ENCODE measurements around the gene SMYD3.

Gene SMYD3

DNA sequence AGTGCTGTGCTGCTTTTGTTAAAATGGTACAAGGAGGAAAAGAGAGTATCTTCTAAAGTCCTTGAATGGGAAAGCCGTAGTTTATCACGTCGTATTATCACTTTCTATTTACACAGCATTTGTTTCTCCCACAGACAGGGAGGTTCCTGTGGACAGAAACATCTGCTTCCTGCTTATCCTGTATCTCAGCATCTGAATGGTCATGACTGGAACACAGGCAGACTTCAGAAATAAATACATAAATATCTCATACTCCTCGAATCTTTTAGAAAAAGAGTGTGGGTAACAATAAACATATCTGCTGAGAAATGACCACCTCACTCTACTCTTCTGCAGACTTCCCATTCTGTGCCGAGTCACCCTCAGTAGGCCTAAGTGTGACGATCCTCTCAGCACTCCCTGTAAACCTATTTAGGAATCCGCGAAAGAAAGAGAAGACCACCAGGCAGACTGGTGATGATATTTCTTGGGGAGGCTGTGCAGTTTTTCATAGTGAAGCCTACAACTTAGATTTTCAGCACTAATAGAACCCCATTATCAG is 393.5 kb downstream of the SMYD3 start:
- DNase-seq (ENCODE audit: low spot score) = no peak
- Histone ChIP-seq H3K27ac (no peak overlapping the region), H3K4me3 (no peak overlapping the region)
- TF ChIP-seq, protein P1, sequence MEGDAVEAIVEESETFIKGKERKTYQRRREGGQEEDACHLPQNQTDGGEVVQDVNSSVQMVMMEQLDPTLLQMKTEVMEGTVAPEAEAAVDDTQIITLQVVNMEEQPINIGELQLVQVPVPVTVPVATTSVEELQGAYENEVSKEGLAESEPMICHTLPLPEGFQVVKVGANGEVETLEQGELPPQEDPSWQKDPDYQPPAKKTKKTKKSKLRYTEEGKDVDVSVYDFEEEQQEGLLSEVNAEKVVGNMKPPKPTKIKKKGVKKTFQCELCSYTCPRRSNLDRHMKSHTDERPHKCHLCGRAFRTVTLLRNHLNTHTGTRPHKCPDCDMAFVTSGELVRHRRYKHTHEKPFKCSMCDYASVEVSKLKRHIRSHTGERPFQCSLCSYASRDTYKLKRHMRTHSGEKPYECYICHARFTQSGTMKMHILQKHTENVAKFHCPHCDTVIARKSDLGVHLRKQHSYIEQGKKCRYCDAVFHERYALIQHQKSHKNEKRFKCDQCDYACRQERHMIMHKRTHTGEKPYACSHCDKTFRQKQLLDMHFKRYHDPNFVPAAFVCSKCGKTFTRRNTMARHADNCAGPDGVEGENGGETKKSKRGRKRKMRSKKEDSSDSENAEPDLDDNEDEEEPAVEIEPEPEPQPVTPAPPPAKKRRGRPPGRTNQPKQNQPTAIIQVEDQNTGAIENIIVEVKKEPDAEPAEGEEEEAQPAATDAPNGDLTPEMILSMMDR (IDR thresholded peaks at IDR 0.05) = no peak

DNA sequence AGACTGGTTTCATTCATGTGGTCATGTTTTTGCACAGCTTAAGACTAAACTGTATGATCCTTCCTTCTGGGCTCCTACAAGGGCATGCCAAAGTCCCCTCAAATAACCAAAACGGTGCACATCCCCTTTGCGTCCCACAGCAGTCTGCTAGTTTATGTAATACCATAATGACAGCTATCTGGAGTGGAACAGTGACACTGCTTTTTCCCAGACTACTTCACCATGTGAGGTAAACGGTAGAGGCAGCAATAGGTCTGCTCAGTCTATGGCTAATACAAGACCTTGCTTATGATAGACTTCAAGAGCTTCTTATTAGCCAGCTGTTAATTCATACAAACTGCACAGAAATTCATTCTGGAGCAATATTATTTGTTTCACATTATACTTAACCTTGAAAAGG is 395.5 kb downstream of the SMYD3 start:
- TF ChIP-seq, protein P1 (IDR thresholded peaks at IDR 0.05) = no peak
- no peak overlapping the region for H3K27ac ChIP-seq
- no peak overlapping the region for H3K4me3 ChIP-seq
- DNase-seq (ENCODE audit: low spot score) = no peak

DNA sequence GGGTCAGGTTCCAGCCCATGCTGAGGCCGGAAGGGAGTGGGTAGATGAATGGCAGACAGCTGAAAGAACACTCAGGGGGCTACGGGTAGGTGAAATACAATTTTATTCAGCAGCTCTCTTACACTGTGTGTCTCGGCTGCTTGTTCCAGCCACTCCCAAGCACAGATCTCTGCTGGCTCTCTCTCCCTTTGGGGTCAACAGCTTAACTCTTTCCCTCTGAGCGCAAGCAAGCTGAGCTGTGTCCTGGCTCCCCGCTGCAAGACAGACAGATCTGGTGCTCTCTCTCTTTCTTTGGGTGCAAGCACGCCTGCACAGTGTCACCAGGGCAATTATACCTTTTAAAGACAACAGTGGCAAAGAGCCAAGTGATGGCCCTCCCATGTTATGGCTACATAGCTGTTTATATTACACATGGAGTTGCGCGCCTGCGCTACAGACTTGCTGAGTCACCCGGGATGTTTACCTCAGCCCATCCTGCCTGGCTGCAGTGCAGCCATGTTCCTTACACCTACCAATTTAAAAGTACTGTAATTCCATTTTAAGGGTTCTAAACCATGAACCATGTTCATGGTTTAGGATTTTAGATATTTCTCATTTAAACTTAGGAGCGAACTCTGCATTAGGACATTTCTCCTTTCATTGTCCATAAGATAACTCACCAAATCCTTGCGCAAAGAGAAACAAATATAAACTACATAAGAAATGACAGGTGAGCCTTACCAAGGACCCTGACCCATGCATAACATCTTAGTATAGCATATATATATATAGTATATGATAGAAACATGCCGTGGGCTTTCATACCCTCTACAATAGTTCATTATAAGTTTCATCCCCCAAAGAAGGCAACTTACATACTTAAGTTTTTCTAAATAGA is 396.5 kb downstream of the SMYD3 start:
- no peak for DNase-seq (ENCODE audit: low spot score)
- Histone ChIP-seq H3K27ac (no peak overlapping the region), H3K4me3 (no peak overlapping the region)
- TF ChIP-seq, protein P1 (IDR thresholded peaks at IDR 0.05) = no peak

DNA sequence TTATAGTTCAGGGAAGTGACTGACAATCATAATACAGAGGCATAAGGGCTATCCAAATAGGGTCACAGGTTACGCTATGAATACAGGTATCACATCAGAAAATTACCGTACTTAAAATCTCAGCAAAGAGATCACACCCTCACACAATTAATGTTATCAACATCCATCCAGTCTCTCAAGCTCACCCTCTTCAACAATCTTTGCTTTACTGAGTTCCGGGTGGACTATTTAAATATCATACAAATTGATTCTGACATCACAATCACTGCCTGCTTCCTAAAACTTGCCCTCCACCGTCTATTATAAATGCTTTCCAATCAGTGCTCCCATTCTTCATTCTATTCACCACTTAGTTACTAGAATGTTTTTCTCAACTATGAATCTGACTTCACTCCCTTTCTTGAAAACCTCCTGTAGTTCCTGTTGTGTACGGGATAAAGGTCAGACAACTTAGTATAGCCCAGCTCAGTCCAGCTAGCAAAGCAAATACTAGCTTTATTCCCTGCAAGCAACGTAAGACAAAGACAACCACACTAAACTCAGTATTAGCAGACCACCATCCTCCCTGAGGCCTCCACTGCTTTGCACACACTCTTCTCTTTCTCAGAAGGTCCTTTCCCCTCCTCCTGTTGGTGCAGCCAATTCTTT is 398.7 kb downstream of the SMYD3 start:
- Histone ChIP-seq H3K4me3 (no peak overlapping the region), H3K27ac (no peak overlapping the region)
- TF ChIP-seq, protein P1 (IDR thresholded peaks at IDR 0.05) = no peak
- no peak for DNase-seq (ENCODE audit: low spot score)

DNA sequence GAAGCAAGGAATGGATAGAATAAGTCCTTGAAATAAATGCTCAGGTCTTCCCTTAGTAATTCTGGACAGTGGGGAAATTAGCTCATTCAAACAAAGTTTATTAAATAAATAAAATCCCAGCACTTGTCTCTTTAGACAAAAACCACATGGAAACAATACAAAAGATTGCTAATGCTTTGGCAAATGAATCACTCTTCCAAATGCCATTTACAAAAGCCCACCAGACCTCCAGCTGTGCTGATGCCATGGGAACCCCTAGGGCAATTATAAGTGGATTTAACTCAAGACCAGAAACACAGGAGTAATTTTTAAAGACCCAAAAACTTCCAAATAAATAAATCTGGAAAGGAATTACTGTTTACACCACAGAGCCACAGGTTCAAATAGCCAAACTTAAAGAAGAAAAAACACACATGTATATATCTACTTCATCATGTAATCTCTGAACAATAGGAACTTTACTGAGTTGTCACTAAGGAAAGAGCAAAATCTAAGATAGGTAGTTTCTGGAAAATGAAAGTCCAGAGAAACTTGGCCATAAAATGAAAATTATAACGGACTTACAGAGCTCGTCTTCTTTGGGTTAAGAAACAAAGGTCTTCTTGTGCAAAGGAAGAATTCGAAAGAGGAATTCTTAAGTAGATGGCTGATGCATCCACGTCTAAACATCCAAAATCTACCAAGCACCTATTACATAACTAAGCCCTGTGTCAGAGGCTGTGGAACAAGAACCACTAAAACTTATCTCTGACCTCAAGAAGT is 399.4 kb downstream of the SMYD3 start:
- no peak for DNase-seq (ENCODE audit: low spot score)
- Histone ChIP-seq H3K4me3 (no peak overlapping the region), H3K27ac (no peak overlapping the region)
- TF ChIP-seq, protein P1 (IDR thresholded peaks at IDR 0.05) = no peak

DNA sequence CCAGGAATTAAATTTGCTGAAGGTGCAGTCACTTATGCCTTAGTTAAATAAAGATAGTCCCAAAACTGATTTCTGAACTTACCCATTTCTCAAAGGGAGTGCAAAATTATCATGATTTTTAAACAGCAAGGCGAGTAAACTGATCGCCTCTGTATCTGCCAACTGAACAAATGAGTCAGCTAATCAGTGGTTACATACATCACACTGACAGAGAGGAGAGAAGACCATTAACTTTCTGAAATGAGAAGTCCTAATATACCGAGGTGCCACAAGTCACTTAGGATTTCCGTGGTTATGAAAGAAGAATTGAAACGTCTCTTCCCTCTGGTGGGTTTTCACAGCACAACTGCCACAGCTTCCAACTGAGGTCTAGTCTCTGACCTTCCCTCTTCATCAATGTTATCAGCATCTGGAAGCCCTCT is 400.7 kb downstream of the SMYD3 start:
- TF ChIP-seq, protein P1 (IDR thresholded peaks at IDR 0.05) = no peak
- no peak overlapping the region for H3K27ac ChIP-seq
- no peak for DNase-seq (ENCODE audit: low spot score)
- no peak overlapping the region for H3K4me3 ChIP-seq

All from coronary artery (tissue), 2 donors.